ENCODE data around the gene INPP5B. TPM values are rescaled to one million over a fixed set of nuclear protein-coding genes. Genes with fewer than 3 reads are reported as not detected.

The INPP5B gene
- total and polyA plus RNA-seq, 9 of the 15 experiments (the other 6 are each of a cell fraction or from before 2014, with no cell fraction given), result 14.1 to 28.7 (median 20.9) TPM

DNA sequence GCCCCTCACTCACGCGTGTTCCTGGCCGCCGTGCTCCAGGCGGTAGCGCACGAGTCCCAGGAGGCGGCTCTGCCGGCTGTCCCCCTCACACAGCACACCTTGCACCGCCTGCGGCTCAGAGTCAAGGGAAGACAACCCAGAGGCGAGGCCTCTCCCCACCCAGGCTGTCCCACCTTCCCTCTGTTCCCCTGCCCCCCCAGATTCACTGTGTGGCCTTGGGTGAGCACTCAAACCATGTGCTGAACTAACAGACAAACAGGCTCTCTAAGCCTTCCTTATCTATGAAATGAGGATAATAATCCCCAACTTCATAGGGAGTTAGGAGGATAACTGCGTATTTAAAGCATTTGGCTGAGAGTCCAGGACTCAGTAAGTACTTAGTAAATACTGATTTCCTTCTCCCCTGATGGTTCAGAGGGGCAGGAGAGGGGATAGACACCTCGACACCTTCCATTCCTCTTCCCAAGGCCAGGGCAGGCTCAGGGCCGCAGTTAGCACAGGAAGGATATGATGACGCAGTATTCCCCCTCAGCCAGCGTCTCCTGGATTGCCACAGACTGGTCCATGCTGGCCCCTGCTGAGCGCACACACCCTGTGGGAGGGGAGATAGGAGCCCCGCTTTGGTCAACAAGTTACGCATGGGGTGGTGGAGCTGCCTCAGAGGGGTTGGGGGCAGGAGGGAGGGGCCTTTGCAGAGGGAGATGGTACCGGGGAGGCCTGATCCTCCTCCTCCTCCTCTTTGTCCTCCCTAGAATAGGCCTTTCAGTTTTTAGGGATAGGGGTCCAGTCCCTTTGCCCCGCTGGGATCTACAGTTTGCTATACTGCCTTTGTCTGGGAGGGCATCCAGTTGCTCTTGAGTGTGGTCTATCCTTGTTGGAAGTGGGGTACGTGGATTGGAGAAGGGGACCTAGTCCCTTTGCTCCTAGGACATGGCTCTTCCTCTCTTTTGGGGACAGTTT lies 830 bp downstream of the INPP5B start (continued):
- TF ChIP-seq, protein P1, sequence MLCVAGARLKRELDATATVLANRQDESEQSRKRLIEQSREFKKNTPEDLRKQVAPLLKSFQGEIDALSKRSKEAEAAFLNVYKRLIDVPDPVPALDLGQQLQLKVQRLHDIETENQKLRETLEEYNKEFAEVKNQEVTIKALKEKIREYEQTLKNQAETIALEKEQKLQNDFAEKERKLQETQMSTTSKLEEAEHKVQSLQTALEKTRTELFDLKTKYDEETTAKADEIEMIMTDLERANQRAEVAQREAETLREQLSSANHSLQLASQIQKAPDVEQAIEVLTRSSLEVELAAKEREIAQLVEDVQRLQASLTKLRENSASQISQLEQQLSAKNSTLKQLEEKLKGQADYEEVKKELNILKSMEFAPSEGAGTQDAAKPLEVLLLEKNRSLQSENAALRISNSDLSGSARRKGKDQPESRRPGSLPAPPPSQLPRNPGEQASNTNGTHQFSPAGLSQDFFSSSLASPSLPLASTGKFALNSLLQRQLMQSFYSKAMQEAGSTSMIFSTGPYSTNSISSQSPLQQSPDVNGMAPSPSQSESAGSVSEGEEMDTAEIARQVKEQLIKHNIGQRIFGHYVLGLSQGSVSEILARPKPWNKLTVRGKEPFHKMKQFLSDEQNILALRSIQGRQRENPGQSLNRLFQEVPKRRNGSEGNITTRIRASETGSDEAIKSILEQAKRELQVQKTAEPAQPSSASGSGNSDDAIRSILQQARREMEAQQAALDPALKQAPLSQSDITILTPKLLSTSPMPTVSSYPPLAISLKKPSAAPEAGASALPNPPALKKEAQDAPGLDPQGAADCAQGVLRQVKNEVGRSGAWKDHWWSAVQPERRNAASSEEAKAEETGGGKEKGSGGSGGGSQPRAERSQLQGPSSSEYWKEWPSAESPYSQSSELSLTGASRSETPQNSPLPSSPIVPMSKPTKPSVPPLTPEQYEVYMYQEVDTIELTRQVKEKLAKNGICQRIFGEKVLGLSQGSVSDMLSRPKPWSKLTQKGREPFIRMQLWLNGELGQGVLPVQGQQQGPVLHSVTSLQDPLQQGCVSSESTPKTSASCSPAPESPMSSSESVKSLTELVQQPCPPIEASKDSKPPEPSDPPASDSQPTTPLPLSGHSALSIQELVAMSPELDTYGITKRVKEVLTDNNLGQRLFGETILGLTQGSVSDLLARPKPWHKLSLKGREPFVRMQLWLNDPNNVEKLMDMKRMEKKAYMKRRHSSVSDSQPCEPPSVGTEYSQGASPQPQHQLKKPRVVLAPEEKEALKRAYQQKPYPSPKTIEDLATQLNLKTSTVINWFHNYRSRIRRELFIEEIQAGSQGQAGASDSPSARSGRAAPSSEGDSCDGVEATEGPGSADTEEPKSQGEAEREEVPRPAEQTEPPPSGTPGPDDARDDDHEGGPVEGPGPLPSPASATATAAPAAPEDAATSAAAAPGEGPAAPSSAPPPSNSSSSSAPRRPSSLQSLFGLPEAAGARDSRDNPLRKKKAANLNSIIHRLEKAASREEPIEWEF (CRISPR knock-in tag; IDR thresholded peaks at IDR 0.05), result no peak
- TF ChIP-seq GATAD2B (IDR thresholded peaks at IDR 0.05; ENCODE audit: borderline replicate concordance) (no peak), ZNF444 (CRISPR knock-in tag; IDR thresholded peaks at IDR 0.05) (no peak), NR2C1 (IDR thresholded peaks at IDR 0.05) (no peak), NR2C1 (tag; IDR thresholded peaks at IDR 0.05) (no peak), MTA3 (IDR thresholded peaks at IDR 0.05; ENCODE audit: borderline replicate concordance) (peak; percentile 42; the same call in 1 of the 2 replicates)
- TF ChIP-seq, protein P2, sequence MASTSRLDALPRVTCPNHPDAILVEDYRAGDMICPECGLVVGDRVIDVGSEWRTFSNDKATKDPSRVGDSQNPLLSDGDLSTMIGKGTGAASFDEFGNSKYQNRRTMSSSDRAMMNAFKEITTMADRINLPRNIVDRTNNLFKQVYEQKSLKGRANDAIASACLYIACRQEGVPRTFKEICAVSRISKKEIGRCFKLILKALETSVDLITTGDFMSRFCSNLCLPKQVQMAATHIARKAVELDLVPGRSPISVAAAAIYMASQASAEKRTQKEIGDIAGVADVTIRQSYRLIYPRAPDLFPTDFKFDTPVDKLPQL (IDR thresholded peaks at IDR 0.05; ENCODE audit: extremely low read depth, insufficient read length), result no peak
- TF ChIP-seq, protein P3, sequence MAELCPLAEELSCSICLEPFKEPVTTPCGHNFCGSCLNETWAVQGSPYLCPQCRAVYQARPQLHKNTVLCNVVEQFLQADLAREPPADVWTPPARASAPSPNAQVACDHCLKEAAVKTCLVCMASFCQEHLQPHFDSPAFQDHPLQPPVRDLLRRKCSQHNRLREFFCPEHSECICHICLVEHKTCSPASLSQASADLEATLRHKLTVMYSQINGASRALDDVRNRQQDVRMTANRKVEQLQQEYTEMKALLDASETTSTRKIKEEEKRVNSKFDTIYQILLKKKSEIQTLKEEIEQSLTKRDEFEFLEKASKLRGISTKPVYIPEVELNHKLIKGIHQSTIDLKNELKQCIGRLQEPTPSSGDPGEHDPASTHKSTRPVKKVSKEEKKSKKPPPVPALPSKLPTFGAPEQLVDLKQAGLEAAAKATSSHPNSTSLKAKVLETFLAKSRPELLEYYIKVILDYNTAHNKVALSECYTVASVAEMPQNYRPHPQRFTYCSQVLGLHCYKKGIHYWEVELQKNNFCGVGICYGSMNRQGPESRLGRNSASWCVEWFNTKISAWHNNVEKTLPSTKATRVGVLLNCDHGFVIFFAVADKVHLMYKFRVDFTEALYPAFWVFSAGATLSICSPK (IDR thresholded peaks at IDR 0.05; ENCODE audit: borderline replicate concordance), result no peak
- TF ChIP-seq, protein P4, sequence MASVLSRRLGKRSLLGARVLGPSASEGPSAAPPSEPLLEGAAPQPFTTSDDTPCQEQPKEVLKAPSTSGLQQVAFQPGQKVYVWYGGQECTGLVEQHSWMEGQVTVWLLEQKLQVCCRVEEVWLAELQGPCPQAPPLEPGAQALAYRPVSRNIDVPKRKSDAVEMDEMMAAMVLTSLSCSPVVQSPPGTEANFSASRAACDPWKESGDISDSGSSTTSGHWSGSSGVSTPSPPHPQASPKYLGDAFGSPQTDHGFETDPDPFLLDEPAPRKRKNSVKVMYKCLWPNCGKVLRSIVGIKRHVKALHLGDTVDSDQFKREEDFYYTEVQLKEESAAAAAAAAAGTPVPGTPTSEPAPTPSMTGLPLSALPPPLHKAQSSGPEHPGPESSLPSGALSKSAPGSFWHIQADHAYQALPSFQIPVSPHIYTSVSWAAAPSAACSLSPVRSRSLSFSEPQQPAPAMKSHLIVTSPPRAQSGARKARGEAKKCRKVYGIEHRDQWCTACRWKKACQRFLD (CRISPR knock-in tag; IDR thresholded peaks at IDR 0.05), result no peak
- TF ChIP-seq, protein P5, sequence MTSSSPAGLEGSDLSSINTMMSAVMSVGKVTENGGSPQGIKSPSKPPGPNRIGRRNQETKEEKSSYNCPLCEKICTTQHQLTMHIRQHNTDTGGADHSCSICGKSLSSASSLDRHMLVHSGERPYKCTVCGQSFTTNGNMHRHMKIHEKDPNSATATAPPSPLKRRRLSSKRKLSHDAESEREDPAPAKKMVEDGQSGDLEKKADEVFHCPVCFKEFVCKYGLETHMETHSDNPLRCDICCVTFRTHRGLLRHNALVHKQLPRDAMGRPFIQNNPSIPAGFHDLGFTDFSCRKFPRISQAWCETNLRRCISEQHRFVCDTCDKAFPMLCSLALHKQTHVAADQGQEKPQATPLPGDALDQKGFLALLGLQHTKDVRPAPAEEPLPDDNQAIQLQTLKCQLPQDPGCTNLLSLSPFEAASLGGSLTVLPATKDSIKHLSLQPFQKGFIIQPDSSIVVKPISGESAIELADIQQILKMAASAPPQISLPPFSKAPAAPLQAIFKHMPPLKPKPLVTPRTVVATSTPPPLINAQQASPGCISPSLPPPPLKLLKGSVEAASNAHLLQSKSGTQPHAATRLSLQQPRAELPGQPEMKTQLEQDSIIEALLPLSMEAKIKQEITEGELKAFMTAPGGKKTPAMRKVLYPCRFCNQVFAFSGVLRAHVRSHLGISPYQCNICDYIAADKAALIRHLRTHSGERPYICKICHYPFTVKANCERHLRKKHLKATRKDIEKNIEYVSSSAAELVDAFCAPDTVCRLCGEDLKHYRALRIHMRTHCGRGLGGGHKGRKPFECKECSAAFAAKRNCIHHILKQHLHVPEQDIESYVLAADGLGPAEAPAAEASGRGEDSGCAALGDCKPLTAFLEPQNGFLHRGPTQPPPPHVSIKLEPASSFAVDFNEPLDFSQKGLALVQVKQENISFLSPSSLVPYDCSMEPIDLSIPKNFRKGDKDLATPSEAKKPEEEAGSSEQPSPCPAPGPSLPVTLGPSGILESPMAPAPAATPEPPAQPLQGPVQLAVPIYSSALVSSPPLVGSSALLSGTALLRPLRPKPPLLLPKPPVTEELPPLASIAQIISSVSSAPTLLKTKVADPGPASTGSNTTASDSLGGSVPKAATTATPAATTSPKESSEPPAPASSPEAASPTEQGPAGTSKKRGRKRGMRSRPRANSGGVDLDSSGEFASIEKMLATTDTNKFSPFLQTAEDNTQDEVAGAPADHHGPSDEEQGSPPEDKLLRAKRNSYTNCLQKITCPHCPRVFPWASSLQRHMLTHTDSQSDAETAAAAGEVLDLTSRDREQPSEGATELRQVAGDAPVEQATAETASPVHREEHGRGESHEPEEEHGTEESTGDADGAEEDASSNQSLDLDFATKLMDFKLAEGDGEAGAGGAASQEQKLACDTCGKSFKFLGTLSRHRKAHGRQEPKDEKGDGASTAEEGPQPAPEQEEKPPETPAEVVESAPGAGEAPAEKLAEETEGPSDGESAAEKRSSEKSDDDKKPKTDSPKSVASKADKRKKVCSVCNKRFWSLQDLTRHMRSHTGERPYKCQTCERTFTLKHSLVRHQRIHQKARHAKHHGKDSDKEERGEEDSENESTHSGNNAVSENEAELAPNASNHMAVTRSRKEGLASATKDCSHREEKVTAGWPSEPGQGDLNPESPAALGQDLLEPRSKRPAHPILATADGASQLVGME (CRISPR knock-in tag; IDR thresholded peaks at IDR 0.05), result no peak

Measured in K562 (cell line).